Chondrocyte (in vitro differentiated cells): Measurements from ENCODE around the gene GTPBP2. TPM values are rescaled to one million over a fixed set of nuclear protein-coding genes. Genes with fewer than 3 reads are reported as not detected.
A peak's percentile ranks its signal among the peaks of the same experiment; 100 is the strongest.

Experiments used
- DNase-seq: peaks from one replicate; pipeline ENCODE4 v3.0.0; 2021; ENCODE audit warnings: mixed read lengths, low spot score
- H3K27ac Mint-ChIP-seq: one replicate; pipeline ENCODE4 v1.8.0; 2021; ENCODE audit warnings: mild to moderate bottlenecking, moderate library complexity, mixed read lengths; ENCODE audit not compliant: unreplicated experiment
- H3K27me3 Mint-ChIP-seq: 2 replicates; pipeline ENCODE4 v1.8.0; 2021; ENCODE audit warnings: low read depth, mixed read lengths
- H3K36me3 Mint-ChIP-seq: 2 replicates; pipeline ENCODE4 v1.8.0; 2021; ENCODE audit warnings: low read depth, mixed read lengths
- H3K4me1 Mint-ChIP-seq: 2 replicates; pipeline ENCODE4 v1.8.0; 2021; ENCODE audit warnings: low read depth, mild to moderate bottlenecking, mixed read lengths
- H3K4me3 Mint-ChIP-seq: one replicate; pipeline ENCODE4 v1.8.0; 2021; ENCODE audit warnings: mild to moderate bottlenecking, moderate library complexity, mixed read lengths; ENCODE audit not compliant: unreplicated experiment
- H3K9me3 Mint-ChIP-seq: 2 replicates; pipeline ENCODE4 v1.8.0; 2021; ENCODE audit warnings: low read depth, mixed read lengths
- CTCF ChIP-seq: fragments of 200-600 bp; sonication (generic); IDR thresholded peaks from 2 replicates; pipeline ENCODE4 v1.5.0; 2021; ENCODE audit warnings: antibody characterized with exemption, mild to moderate bottlenecking, moderate library complexity
- total RNA-seq: library from RNA; stranded (reverse); gene quantifications from 3 replicates; pipeline ENCODE4 v1.2.1, GENCODE V29; 2021

GTPBP2 gene
- total RNA-seq, 1 donor from 2014 or later: 126 TPM

- Mint-ChIP-seq H3K4me1 (no peaks in the 10 kb centered on the region), H3K36me3 (peaks cover 14% of the 10 kb centered on the region), H3K9me3 (no peaks in the 10 kb centered on the region), H3K4me3 (no peak overlapping the region), H3K27me3 (no peaks in the 10 kb centered on the region), H3K27ac (peak overlapping the region; percentile 22)
- peak; percentile 21 for DNase-seq
- no peak for TF ChIP-seq CTCF
Observed at GRCh38 chr6:43616725-43617472, 12.2 kb downstream of the GTPBP2 start.

DNA sequence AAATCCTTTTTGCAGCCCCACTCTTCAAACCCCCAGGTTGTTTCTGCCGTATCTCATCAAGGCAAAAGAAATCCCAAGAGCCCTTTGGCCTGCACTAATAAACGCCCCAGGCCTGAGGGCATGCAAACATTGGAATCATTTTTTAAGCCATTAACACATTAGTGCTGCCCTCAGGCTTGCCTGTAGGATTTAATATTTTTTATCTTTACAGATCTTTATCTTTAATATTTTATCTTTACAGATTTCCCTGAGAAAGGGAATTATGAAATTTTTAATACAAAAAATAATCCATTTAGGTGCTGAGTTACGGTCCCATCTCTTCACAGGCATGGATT lies 14.7 kb downstream of the GTPBP2 start:
- no peak for DNase-seq
- Mint-ChIP-seq H3K27me3 (no peaks in the 10 kb centered on the region), H3K9me3 (no peaks in the 10 kb centered on the region), H3K4me3 (no peak overlapping the region), H3K4me1 (no peaks in the 10 kb centered on the region), H3K27ac (no peak overlapping the region), H3K36me3 (peaks cover 8% of the 10 kb centered on the region)
- TF ChIP-seq CTCF: no peak

- H3K4me1 Mint-ChIP-seq: peaks cover 2% of the 10 kb centered on the region
- no peaks in the 10 kb centered on the region for H3K9me3 Mint-ChIP-seq
- H3K27ac Mint-ChIP-seq: peak overlapping the region; percentile 14
- no peak for TF ChIP-seq CTCF
- no peak overlapping the region for H3K4me3 Mint-ChIP-seq
- peaks cover 7% of the 10 kb centered on the region for H3K36me3 Mint-ChIP-seq
- no peaks in the 10 kb centered on the region for H3K27me3 Mint-ChIP-seq
- DNase-seq: peak; percentile 15
Observed at GRCh38 chr6:43613721-43614395, 15.2 kb downstream of the GTPBP2 start.

DNA sequence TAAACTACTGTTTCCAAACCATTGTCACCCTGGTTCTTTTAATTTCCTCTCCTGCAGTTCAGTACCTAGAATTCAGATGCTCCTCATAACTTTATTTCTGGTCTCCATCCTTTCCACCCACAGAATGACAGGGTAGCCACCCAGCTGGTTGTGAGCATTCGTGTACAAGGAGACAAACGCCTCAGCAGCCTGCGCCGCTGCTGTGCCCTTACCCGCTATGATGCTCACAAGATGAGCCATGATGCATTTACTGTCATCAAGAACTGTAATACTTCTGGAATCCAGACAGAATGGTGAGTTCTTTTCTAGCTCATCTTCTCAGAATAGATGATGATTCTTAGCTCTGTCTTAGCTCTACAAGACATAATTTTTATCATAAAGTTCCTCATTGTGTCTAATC lies 18.6 kb downstream of the GTPBP2 start:
- TF ChIP-seq CTCF: no peak
- Mint-ChIP-seq H3K4me3 (no peak overlapping the region), H3K36me3 (peaks cover 9% of the 10 kb centered on the region), H3K4me1 (peaks cover 11% of the 10 kb centered on the region), H3K27ac (peak overlapping the region; percentile 70), H3K27me3 (no peaks in the 10 kb centered on the region), H3K9me3 (no peaks in the 10 kb centered on the region)
- peak; percentile 33 for DNase-seq

- Mint-ChIP-seq H3K4me1 (peaks cover 11% of the 10 kb centered on the region), H3K27ac (no peak overlapping the region), H3K4me3 (no peak overlapping the region), H3K9me3 (no peaks in the 10 kb centered on the region), H3K27me3 (no peaks in the 10 kb centered on the region), H3K36me3 (peaks cover 12% of the 10 kb centered on the region)
- no peak for TF ChIP-seq CTCF
- no peak for DNase-seq
Observed at GRCh38 chr6:43609402-43609801, 19.7 kb downstream of the GTPBP2 start.
